BLaER1 (cell line): ENCODE data around the gene ALDH6A1.
A peak's percentile ranks its signal among the peaks of the same experiment; 100 is the strongest.

Experiments
- H3K27ac ChIP-seq: shearing (Covaris generic); formaldehyde crosslinking; 2 replicates; pipeline ENCODE4 v1.8.1; 2022
- H3K27me3 ChIP-seq: shearing (Covaris generic); formaldehyde crosslinking; 2 replicates; pipeline ENCODE4 v1.8.1; 2022
- H3K36me3 ChIP-seq: shearing (Covaris generic); formaldehyde crosslinking; 2 replicates; pipeline ENCODE4 v1.8.1; 2022
- H3K4me1 ChIP-seq: shearing (Covaris generic); formaldehyde crosslinking; 2 replicates; pipeline ENCODE4 v1.8.1; 2022
- H3K4me2 ChIP-seq: shearing (Covaris generic); formaldehyde crosslinking; 2 replicates; pipeline ENCODE4 v1.8.1; 2022
- H3K4me3 ChIP-seq: shearing (Covaris generic); formaldehyde crosslinking; 2 replicates; pipeline ENCODE4 v1.8.1; 2022
- H3K9ac ChIP-seq: shearing (Covaris generic); formaldehyde crosslinking; 2 replicates; pipeline ENCODE4 v1.8.1; 2022
- H3K9me3 ChIP-seq: shearing (Covaris generic); formaldehyde crosslinking; 2 replicates; pipeline ENCODE4 v1.8.1; 2022
- H4K20me1 ChIP-seq: shearing (Covaris generic); formaldehyde crosslinking; 2 replicates; pipeline ENCODE4 v1.8.1; 2022
- Cebpa-rat ChIP-seq: shearing (Covaris generic); IDR thresholded peaks from 2 replicates; pipeline ENCODE4 v1.8.1; 2022

The ALDH6A1 gene

DNA sequence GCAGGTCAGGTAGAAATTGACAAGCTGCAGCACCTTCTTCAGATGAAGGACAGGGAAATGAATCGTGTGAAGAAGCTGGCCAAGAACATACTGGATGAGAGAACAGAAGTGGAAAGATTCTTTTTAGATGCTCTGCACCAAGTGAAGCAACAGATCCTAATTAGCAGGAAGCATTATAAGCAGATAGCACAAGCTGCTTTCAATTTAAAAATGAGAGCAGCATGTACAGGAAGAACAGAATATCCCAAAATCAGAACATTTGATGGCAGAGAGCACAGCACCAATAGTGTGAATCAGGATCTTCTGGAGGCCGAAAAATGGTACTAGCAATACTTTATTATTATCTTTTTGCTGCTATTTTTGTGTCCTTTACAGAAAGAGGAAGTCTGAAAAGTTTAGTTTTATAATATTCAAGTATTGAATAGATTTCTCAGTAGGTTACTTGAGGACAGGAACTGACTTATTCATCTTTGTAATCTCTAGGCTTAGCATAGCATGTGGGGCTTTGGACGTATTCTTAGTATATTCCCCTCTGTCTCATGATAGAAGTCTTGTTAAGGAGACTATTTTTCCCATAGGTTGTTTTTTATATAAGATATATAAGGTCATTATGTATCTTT is 34.3 kb downstream of the ALDH6A1 start:
- H3K9me3 ChIP-seq: no peaks in the 10 kb centered on the region
- H4K20me1 ChIP-seq: no peaks in the 10 kb centered on the region
- TF ChIP-seq Cebpa-rat: no peak
- no peak overlapping the region for H3K4me3 ChIP-seq
- H3K4me2 ChIP-seq: no peak overlapping the region
- no peaks in the 10 kb centered on the region for H3K27me3 ChIP-seq
- H3K9ac ChIP-seq: no peak overlapping the region
- H3K27ac ChIP-seq: no peak overlapping the region
- H3K36me3 ChIP-seq: no peaks in the 10 kb centered on the region
- H3K4me1 ChIP-seq: peaks cover 7% of the 10 kb centered on the region; the same call in 1 of the 2 replicates

- Histone ChIP-seq H3K4me1 (peaks cover 7% of the 10 kb centered on the region; the same call in 1 of the 2 replicates), H3K4me2 (no peak overlapping the region), H3K9me3 (no peaks in the 10 kb centered on the region), H3K36me3 (no peaks in the 10 kb centered on the region), H3K27me3 (no peaks in the 10 kb centered on the region), H3K9ac (no peak overlapping the region), H3K4me3 (no peak overlapping the region), H4K20me1 (no peaks in the 10 kb centered on the region), H3K27ac (no peak overlapping the region)
- no peak for TF ChIP-seq Cebpa-rat
Measured at GRCh38 chr14:74048281-74048680, 36.0 kb downstream of the ALDH6A1 start.

- Histone ChIP-seq H3K4me3 (no peak overlapping the region), H3K9me3 (no peaks in the 10 kb centered on the region), H3K4me1 (peaks cover 7% of the 10 kb centered on the region; the same call in 1 of the 2 replicates), H3K27me3 (no peaks in the 10 kb centered on the region), H4K20me1 (no peaks in the 10 kb centered on the region), H3K27ac (no peak overlapping the region), H3K9ac (no peak overlapping the region), H3K36me3 (no peaks in the 10 kb centered on the region), H3K4me2 (no peak overlapping the region)
- no peak for TF ChIP-seq Cebpa-rat
Measured at GRCh38 chr14:74045522-74045921, 38.7 kb downstream of the ALDH6A1 start.

DNA sequence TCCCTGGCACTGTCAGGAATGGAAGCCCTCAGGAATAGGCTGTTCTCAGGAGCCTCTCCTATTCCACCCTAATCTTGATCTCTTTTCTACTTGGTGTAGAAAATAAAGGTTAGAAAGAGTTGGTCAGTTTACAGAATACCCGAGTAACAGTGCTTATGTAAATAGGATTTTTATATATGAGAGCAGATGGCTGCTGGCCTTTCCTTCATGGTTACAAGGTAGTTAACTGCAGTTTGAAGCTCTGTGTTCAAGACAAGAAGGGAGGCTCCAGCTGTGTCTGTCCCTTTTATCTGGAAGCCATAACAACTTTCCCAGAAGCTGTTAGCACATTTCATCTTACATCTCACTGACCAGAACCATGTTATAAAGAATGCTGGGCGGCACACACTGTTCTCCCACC is 42.0 kb downstream of the ALDH6A1 start:
- no peak overlapping the region for H3K4me3 ChIP-seq
- no peaks in the 10 kb centered on the region for H3K4me1 ChIP-seq
- no peaks in the 10 kb centered on the region for H3K36me3 ChIP-seq
- no peak overlapping the region for H3K9ac ChIP-seq
- no peak overlapping the region for H3K4me2 ChIP-seq
- no peaks in the 10 kb centered on the region for H3K27me3 ChIP-seq
- H3K9me3 ChIP-seq: no peaks in the 10 kb centered on the region
- H4K20me1 ChIP-seq: no peaks in the 10 kb centered on the region
- no peak for TF ChIP-seq Cebpa-rat
- no peak overlapping the region for H3K27ac ChIP-seq

DNA sequence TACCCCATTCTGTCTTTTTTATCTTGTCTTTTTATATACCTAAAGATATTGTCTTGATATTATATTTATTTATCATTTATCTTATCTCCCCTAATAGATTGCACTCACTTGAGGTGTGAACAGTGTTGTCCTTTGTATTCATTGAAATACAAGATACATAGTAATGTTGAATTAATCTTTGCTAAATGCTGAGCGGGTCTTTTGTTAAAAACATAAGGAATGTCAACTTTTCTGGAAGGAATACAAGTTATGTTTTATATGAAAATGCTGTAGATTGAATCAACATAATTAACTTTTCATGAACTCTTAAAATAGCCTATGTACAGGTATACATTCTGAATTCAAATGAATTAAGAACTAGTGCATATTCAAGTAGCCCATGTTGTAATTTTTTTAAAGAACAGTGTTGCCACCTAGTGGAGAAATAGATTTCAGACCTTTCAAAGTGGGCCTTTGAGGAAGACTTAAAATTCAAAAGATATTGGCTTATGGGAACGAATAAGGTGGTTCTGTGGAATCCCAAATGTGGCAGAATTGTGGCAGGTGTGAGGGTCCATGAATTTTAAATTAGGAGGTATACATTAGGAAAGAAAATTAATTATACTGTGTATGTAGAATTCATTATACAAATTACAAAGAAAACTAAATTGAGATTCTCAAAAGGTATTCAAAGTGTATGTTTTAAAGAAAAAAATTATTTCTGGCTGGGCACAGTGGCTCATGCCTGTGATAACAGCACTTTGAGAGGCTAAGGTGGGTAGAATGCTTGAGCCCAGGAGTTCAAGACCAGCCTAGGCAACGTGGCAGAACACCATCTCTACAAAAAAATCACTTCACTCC is 46.0 kb downstream of the ALDH6A1 start:
- no peak overlapping the region for H3K27ac ChIP-seq
- H3K4me1 ChIP-seq: no peaks in the 10 kb centered on the region
- H3K4me2 ChIP-seq: no peak overlapping the region
- no peak for TF ChIP-seq Cebpa-rat
- no peaks in the 10 kb centered on the region for H3K27me3 ChIP-seq
- H3K36me3 ChIP-seq: no peaks in the 10 kb centered on the region
- no peaks in the 10 kb centered on the region for H3K9me3 ChIP-seq
- H4K20me1 ChIP-seq: no peaks in the 10 kb centered on the region
- H3K9ac ChIP-seq: no peak overlapping the region
- H3K4me3 ChIP-seq: no peak overlapping the region

- H3K4me1 ChIP-seq: no peaks in the 10 kb centered on the region
- H3K9me3 ChIP-seq: no peaks in the 10 kb centered on the region
- H3K4me2 ChIP-seq: no peak overlapping the region
Measured at GRCh38 chr14:74035556-74035955, 48.7 kb downstream of the ALDH6A1 start.

DNA sequence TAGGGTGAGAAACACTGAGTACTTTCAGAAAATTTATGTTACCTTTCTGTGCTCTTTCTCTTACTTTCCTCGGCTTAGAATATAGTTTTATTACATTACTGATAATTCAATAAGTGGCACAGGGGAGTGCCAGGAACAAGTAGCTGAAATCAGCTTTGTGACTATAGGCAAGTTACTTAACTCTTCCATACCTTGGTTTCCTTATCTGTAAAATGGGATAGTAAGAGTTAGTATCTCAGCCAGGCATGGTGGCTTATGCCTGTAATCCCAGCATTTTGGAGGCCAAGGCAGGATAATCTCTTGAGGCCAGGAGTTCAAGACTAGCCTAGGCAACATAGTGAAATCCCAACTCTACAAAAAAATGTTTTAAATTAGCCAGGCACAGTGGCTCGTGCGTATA is 49.7 kb downstream of the ALDH6A1 start:
- Histone ChIP-seq H3K36me3 (no peaks in the 10 kb centered on the region), H3K9ac (no peak overlapping the region), H4K20me1 (no peaks in the 10 kb centered on the region), H3K9me3 (no peaks in the 10 kb centered on the region), H3K4me2 (no peak overlapping the region), H3K4me3 (no peak overlapping the region), H3K27me3 (no peaks in the 10 kb centered on the region), H3K4me1 (no peaks in the 10 kb centered on the region), H3K27ac (no peak overlapping the region)
- no peak for TF ChIP-seq Cebpa-rat

More at GRCh38 chr14:74035556-74035955, 48.7 kb downstream of the ALDH6A1 start:
- Histone ChIP-seq H3K36me3 (no peaks in the 10 kb centered on the region), H3K27me3 (no peaks in the 10 kb centered on the region), H3K9ac (no peak overlapping the region), H4K20me1 (no peaks in the 10 kb centered on the region), H3K4me3 (no peak overlapping the region), H3K27ac (no peak overlapping the region)
- TF ChIP-seq Cebpa-rat: no peak

GRCh38 chr14:74029136-74029535 is 55.1 kb downstream of the ALDH6A1 start:
- Histone ChIP-seq H3K9ac (no peak overlapping the region), H3K9me3 (no peaks in the 10 kb centered on the region), H4K20me1 (no peaks in the 10 kb centered on the region), H3K36me3 (no peaks in the 10 kb centered on the region), H3K27me3 (no peaks in the 10 kb centered on the region), H3K4me1 (no peaks in the 10 kb centered on the region), H3K27ac (no peak overlapping the region), H3K4me3 (no peak overlapping the region), H3K4me2 (no peak overlapping the region)
- TF ChIP-seq Cebpa-rat: no peak

- Histone ChIP-seq H3K27me3 (no peaks in the 10 kb centered on the region), H3K4me1 (peaks cover 16% of the 10 kb centered on the region), H3K9me3 (no peaks in the 10 kb centered on the region), H3K27ac (no peak overlapping the region), H4K20me1 (no peaks in the 10 kb centered on the region), H3K4me2 (no peak overlapping the region), H3K36me3 (no peaks in the 10 kb centered on the region), H3K9ac (no peak overlapping the region), H3K4me3 (no peak overlapping the region)
- no peak for TF ChIP-seq Cebpa-rat
Measured at GRCh38 chr14:74022346-74022745, 61.9 kb downstream of the ALDH6A1 start.

- Histone ChIP-seq H3K9ac (peak overlapping the region; percentile 80), H3K36me3 (no peaks in the 10 kb centered on the region), H3K27me3 (no peaks in the 10 kb centered on the region), H3K4me1 (peaks cover 16% of the 10 kb centered on the region), H3K27ac (peak overlapping the region; percentile 72; the same call in 1 of the 2 replicates), H3K4me2 (peak overlapping the region; percentile 73), H3K9me3 (no peaks in the 10 kb centered on the region), H3K4me3 (peak overlapping the region; percentile 80), H4K20me1 (no peaks in the 10 kb centered on the region)
- TF ChIP-seq Cebpa-rat: no peak
Measured at GRCh38 chr14:74019408-74020137, 64.7 kb downstream of the ALDH6A1 start.
